ENCODE results near the gene PACSIN3. TPM values are rescaled to one million over a fixed set of nuclear protein-coding genes. Genes with fewer than 3 reads are reported as not detected.

Gene PACSIN3
- total and polyA plus RNA-seq, 2 of the 13 experiments (the other 11 are each of a cell fraction or from before 2014, with no cell fraction given), result 47.9 to 93.3 TPM

DNA sequence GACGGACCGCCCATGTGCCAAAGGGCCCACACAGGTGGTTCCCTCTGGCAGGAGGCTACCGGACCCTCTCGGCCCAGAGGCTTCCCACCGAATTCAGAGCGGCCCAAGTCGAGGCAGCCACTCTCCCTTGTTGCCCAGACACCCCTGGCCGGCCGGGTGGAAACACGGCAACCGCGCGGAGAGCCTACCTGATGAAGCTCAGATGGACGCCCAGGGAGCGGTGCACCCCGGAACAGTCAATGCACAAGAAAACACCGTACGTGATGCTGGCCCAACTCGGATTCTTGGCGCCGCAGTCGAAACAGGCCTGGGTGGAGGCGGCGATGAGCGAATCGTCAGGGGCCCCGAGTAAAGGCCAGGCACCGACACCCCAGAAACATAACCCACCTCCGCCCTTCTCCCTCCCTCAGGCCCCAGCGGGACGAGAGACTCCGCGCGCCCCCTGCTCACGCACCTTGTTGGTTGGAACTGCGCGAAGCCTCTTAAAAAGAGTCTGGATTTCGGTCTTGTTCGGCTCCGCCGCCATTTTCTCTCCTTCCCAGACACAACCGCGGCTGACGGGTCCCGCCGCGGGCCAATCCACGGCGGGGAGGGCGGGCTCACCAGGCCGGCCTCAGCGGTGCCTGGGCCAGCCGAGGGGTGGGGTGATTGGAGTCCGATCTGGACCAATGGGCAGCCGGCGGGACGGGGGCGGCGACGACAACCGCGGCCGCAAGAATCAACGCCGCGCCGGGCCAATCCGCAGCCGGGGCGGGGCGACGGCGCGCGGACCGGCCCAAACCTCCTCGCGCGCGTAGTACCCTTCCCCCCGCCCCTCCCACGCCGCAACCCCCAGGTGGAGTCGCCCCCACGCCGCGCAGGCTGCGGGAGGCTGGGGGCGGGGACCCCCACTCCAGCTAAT is 9.7 kb downstream of the PACSIN3 start, which contains the start of gene ARFGAP2 (continued):
- TF ChIP-seq, protein P1, sequence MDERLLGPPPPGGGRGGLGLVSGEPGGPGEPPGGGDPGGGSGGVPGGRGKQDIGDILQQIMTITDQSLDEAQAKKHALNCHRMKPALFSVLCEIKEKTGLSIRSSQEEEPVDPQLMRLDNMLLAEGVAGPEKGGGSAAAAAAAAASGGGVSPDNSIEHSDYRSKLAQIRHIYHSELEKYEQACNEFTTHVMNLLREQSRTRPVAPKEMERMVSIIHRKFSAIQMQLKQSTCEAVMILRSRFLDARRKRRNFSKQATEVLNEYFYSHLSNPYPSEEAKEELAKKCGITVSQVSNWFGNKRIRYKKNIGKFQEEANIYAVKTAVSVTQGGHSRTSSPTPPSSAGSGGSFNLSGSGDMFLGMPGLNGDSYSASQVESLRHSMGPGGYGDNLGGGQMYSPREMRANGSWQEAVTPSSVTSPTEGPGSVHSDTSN (CRISPR knock-in tag; IDR thresholded peaks at IDR 0.05), result no peak
- TF ChIP-seq SMAD9 (CRISPR knock-in tag; IDR thresholded peaks at IDR 0.05) (no peak), THAP8 (CRISPR knock-in tag; IDR thresholded peaks at IDR 0.05; ENCODE audit: borderline replicate concordance) (no peak), PAF1 (CRISPR knock-in tag; IDR thresholded peaks at IDR 0.05) (no peak), ZSCAN29 (CRISPR knock-in tag; conservative IDR thresholded peaks at IDR 0.05) (0 out of 2 replicates have a peak, but pooled peaks have one; percentile 53), ZSCAN30 (CRISPR knock-in tag; IDR thresholded peaks at IDR 0.05) (no peak), DNMT3B (CRISPR knock-in tag; conservative IDR thresholded peaks at IDR 0.05) (no peak), ELF1 (CRISPR knock-in tag; IDR thresholded peaks at IDR 0.05) (peak; percentile 12; the same call in 1 of the 2 replicates), FOXP1 (IDR thresholded peaks at IDR 0.05) (no peak), FOXP1 (CRISPR knock-in tag; IDR thresholded peaks at IDR 0.05) (no peak), DMAP1 (CRISPR knock-in tag; IDR thresholded peaks at IDR 0.05) (peak; percentile 39; the same call in 1 of the 2 replicates), KDM4B (CRISPR knock-in tag; IDR thresholded peaks at IDR 0.05) (no peak), WIZ (CRISPR knock-in tag; IDR thresholded peaks at IDR 0.05) (0 out of 2 replicates have a peak, but pooled peaks have one; percentile 5), NFKB2 (CRISPR knock-in tag; IDR thresholded peaks at IDR 0.05; ENCODE audit: borderline replicate concordance) (no peak; the same call in 1 of the 2 replicates), HOXA3 (CRISPR knock-in tag; IDR thresholded peaks at IDR 0.05) (peak; percentile 64), PHF5A (CRISPR knock-in tag; IDR thresholded peaks at IDR 0.05; ENCODE audit: low read depth, unreplicated experiment) (peak; percentile 61)
- TF ChIP-seq, protein P2, sequence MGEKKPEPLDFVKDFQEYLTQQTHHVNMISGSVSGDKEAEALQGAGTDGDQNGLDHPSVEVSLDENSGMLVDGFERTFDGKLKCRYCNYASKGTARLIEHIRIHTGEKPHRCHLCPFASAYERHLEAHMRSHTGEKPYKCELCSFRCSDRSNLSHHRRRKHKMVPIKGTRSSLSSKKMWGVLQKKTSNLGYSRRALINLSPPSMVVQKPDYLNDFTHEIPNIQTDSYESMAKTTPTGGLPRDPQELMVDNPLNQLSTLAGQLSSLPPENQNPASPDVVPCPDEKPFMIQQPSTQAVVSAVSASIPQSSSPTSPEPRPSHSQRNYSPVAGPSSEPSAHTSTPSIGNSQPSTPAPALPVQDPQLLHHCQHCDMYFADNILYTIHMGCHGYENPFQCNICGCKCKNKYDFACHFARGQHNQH (CRISPR knock-in tag; IDR thresholded peaks at IDR 0.05), result 0 out of 2 replicates have a peak, but pooled peaks have one; percentile 54
- TF ChIP-seq, protein P3, sequence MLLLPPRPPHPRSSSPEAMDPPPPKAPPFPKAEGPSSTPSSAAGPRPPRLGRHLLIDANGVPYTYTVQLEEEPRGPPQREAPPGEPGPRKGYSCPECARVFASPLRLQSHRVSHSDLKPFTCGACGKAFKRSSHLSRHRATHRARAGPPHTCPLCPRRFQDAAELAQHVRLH (CRISPR knock-in tag; IDR thresholded peaks at IDR 0.05; ENCODE audit: borderline replicate concordance, low read depth), result peak; percentile 21; the same call in 1 of the 2 replicates
- TF ChIP-seq, protein P4, sequence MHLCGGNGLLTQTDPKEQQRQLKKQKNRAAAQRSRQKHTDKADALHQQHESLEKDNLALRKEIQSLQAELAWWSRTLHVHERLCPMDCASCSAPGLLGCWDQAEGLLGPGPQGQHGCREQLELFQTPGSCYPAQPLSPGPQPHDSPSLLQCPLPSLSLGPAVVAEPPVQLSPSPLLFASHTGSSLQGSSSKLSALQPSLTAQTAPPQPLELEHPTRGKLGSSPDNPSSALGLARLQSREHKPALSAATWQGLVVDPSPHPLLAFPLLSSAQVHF (CRISPR knock-in tag; IDR thresholded peaks at IDR 0.05), result no peak
- TF ChIP-seq, protein P5, sequence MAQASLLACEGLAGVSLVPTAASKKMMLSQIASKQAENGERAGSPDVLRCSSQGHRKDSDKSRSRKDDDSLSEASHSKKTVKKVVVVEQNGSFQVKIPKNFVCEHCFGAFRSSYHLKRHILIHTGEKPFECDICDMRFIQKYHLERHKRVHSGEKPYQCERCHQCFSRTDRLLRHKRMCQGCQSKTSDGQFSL (CRISPR knock-in tag; IDR thresholded peaks at IDR 0.05), result no peak; the same call in 1 of the 2 replicates
- TF ChIP-seq, protein P6, sequence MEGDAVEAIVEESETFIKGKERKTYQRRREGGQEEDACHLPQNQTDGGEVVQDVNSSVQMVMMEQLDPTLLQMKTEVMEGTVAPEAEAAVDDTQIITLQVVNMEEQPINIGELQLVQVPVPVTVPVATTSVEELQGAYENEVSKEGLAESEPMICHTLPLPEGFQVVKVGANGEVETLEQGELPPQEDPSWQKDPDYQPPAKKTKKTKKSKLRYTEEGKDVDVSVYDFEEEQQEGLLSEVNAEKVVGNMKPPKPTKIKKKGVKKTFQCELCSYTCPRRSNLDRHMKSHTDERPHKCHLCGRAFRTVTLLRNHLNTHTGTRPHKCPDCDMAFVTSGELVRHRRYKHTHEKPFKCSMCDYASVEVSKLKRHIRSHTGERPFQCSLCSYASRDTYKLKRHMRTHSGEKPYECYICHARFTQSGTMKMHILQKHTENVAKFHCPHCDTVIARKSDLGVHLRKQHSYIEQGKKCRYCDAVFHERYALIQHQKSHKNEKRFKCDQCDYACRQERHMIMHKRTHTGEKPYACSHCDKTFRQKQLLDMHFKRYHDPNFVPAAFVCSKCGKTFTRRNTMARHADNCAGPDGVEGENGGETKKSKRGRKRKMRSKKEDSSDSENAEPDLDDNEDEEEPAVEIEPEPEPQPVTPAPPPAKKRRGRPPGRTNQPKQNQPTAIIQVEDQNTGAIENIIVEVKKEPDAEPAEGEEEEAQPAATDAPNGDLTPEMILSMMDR (CRISPR knock-in tag; IDR thresholded peaks at IDR 0.05), result no peak
- TF ChIP-seq, protein P7, sequence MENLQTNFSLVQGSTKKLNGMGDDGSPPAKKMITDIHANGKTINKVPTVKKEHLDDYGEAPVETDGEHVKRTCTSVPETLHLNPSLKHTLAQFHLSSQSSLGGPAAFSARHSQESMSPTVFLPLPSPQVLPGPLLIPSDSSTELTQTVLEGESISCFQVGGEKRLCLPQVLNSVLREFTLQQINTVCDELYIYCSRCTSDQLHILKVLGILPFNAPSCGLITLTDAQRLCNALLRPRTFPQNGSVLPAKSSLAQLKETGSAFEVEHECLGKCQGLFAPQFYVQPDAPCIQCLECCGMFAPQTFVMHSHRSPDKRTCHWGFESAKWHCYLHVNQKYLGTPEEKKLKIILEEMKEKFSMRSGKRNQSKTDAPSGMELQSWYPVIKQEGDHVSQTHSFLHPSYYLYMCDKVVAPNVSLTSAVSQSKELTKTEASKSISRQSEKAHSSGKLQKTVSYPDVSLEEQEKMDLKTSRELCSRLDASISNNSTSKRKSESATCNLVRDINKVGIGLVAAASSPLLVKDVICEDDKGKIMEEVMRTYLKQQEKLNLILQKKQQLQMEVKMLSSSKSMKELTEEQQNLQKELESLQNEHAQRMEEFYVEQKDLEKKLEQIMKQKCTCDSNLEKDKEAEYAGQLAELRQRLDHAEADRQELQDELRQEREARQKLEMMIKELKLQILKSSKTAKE (CRISPR knock-in tag; IDR thresholded peaks at IDR 0.05; ENCODE audit: borderline replicate concordance), result no peak
